ENCODE results near the gene SORT1. TPM values are rescaled to one million over a fixed set of nuclear protein-coding genes. Genes with fewer than 3 reads are reported as not detected.

SORT1 gene
- polyA plus RNA-seq, 3 donors: 21.3 to 41.1 (median 35.3) TPM

DNA sequence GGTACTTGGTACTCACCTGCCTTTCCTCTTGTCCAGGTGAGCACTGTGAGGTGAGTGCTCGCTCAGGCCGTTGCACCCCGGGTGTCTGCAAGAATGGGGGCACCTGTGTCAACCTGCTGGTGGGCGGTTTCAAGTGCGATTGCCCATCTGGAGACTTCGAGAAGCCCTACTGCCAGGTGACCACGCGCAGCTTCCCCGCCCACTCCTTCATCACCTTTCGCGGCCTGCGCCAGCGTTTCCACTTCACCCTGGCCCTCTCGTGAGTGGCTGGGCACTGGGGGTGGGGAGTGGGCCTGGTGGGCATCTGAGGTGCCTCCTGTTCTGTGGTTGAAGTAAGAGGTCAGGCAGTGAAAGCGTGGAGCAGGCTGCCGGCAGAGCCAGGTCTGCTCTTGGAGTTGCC is 136.7 kb downstream of the SORT1 start:
- WGBS (ENCODE audit: insufficient coverage): 97% methylated on average over 6 of the region's 16 CpGs
- Histone ChIP-seq H3K27ac (ENCODE audit: low read depth in 1 of 2, low read length in 2 of 2) (no peak overlapping the region), H3K79me2 (ENCODE audit: insufficient read depth, low read length) (no peaks in the 10 kb centered on the region), H3K36me3 (replicated peaks in 1 of 2; ENCODE audit: control insufficient read depth in 1 of 2, insufficient read depth in 2 of 2, low read length in 2 of 2) (no peaks in the 10 kb centered on the region), H3K4me3 (replicated peaks in 1 of 3; ENCODE audit: low read depth in 2 of 3, low read length in 3 of 3) (no peak overlapping the region), H3K9me3 (replicated peaks in 1 of 2; ENCODE audit: control insufficient read depth in 1 of 2, insufficient read depth in 1 of 2, low read length in 2 of 2) (no peaks in the 10 kb centered on the region), H3K4me1 (ENCODE audit: control insufficient read depth in 1 of 2, insufficient read depth in 2 of 2, low read length in 2 of 2) (peaks cover 5 to 7% of the 10 kb centered on the region in 2 donors), H3K4me2 (replicated peaks; ENCODE audit: extremely low read depth, low read length, poor library complexity, severe bottlenecking) (no peak overlapping the region), H2AFZ (ENCODE audit: insufficient read depth, low read depth, low read length, poor library complexity, severe bottlenecking) (no peak overlapping the region), H3K9ac (ENCODE audit: insufficient read depth, low read length, poor library complexity, severe bottlenecking) (no peak overlapping the region), H4K20me1 (ENCODE audit: insufficient read depth, low read length) (no peaks in the 10 kb centered on the region), H3K27me3 (ENCODE audit: control insufficient read depth in 2 of 2, insufficient read depth in 2 of 2, low read length in 2 of 2) (no peaks in the 10 kb centered on the region)
- H3K4me3 Mint-ChIP-seq: no peak overlapping the region
- intact Hi-C loops (cut with micrococcal nuclease): loop anchor here (5.0 kb wide), 1 partner anchor 136 kb away; the partner anchor contains the start of gene SORT1 (in 2 of the 2)
- no peak overlapping the region for H3K27ac Mint-ChIP-seq
- H3K27me3 Mint-ChIP-seq (ENCODE audit: low read depth in 3 of 3): peaks cover 2 to 12% (median 7%) of the 10 kb centered on the region in 3 donors
- peaks cover 0 to 2% (median 0%) of the 10 kb centered on the region in 7 donors for H3K9me3 Mint-ChIP-seq
- DNase-seq: no peak
- TF ChIP-seq, protein P1, sequence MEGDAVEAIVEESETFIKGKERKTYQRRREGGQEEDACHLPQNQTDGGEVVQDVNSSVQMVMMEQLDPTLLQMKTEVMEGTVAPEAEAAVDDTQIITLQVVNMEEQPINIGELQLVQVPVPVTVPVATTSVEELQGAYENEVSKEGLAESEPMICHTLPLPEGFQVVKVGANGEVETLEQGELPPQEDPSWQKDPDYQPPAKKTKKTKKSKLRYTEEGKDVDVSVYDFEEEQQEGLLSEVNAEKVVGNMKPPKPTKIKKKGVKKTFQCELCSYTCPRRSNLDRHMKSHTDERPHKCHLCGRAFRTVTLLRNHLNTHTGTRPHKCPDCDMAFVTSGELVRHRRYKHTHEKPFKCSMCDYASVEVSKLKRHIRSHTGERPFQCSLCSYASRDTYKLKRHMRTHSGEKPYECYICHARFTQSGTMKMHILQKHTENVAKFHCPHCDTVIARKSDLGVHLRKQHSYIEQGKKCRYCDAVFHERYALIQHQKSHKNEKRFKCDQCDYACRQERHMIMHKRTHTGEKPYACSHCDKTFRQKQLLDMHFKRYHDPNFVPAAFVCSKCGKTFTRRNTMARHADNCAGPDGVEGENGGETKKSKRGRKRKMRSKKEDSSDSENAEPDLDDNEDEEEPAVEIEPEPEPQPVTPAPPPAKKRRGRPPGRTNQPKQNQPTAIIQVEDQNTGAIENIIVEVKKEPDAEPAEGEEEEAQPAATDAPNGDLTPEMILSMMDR (IDR thresholded peaks at IDR 0.05): no peak
- H3K4me1 Mint-ChIP-seq: peaks cover 8% of the 10 kb centered on the region
- H3K36me3 Mint-ChIP-seq: no peaks in the 10 kb centered on the region

DNA sequence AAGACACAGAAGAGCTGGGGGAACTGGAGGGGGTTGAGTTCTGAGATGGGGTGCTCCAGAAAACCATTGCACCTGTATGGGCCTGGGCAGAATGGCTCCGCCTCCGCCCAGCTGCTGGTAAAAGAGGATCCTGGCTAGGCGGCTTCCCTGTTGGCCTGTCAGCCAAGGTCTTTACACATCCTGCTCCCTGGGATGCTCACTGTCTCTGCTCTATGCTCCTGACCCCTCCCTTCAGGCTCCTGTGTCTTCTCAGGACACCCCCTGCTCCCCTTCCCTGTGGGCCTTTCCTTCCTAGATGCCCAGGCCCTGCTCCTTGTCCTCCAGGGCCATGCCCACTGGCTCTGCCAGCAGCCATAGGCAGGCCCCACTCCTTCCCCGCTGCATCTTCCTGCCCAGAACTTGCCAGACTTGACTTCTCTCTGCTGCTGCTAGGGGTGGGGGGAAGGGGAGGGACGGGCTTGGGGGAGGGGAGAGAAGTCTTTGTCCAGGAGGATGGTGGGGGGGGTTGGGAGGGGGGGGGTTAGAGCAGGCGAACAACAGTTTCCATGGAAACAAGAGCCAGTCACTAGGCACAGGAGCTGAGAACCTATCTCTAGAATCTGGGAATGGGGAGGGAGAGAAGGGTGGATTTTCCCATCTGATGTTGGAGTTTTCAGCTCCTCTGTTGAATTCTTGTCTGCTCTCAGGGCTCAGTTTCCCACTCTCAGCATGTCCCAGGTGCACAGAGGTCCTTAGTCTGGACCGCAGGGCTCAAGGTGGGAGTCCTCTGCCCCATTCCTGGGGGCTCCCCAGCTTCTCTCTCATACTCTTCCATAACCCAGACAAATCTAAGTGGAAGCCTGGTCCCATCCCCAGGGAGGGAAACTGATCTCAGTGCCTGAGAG is 137.8 kb downstream of the SORT1 start:
- H4K20me1 ChIP-seq (ENCODE audit: insufficient read depth, low read length): no peaks in the 10 kb centered on the region
- TF ChIP-seq, protein P1 (IDR thresholded peaks at IDR 0.05): no peak
- H3K4me3 ChIP-seq (replicated peaks in 1 of 3; ENCODE audit: low read depth in 2 of 3, low read length in 3 of 3): no peak overlapping the region
- H3K36me3 Mint-ChIP-seq: no peaks in the 10 kb centered on the region
- H3K4me1 Mint-ChIP-seq: peaks cover 8% of the 10 kb centered on the region
- H3K27ac ChIP-seq (ENCODE audit: low read depth in 1 of 2, low read length in 2 of 2): no peak overlapping the region
- H3K4me2 ChIP-seq (replicated peaks; ENCODE audit: extremely low read depth, low read length, poor library complexity, severe bottlenecking): no peak overlapping the region
- H2AFZ ChIP-seq (ENCODE audit: insufficient read depth, low read depth, low read length, poor library complexity, severe bottlenecking): no peak overlapping the region
- H3K36me3 ChIP-seq (replicated peaks in 1 of 2; ENCODE audit: control insufficient read depth in 1 of 2, insufficient read depth in 2 of 2, low read length in 2 of 2): no peaks in the 10 kb centered on the region
- WGBS (ENCODE audit: insufficient coverage): 77% methylated on average over 4 of the region's 7 CpGs
- H3K9me3 Mint-ChIP-seq: peaks cover 0 to 2% (median 0%) of the 10 kb centered on the region in 7 donors
- H3K9ac ChIP-seq (ENCODE audit: insufficient read depth, low read length, poor library complexity, severe bottlenecking): no peak overlapping the region
- H3K79me2 ChIP-seq (ENCODE audit: insufficient read depth, low read length): no peaks in the 10 kb centered on the region
- intact Hi-C loops (cut with micrococcal nuclease): loop anchor here (5.0 kb wide), 1 partner anchor 137 kb away; the partner anchor contains the start of gene SORT1 (in 2 of the 2)
- no peaks in the 10 kb centered on the region for H3K9me3 ChIP-seq (replicated peaks in 1 of 2; ENCODE audit: control insufficient read depth in 1 of 2, insufficient read depth in 1 of 2, low read length in 2 of 2)
- DNase-seq: no peak
- no peak overlapping the region for H3K4me3 Mint-ChIP-seq
- H3K27ac Mint-ChIP-seq: no peak overlapping the region
- peaks cover 4 to 20% (median 7%) of the 10 kb centered on the region in 3 donors for H3K27me3 Mint-ChIP-seq (ENCODE audit: low read depth in 3 of 3)
- peaks cover 0 to 4% of the 10 kb centered on the region in 2 donors for H3K27me3 ChIP-seq (ENCODE audit: control insufficient read depth in 2 of 2, insufficient read depth in 2 of 2, low read length in 2 of 2)
- peaks cover 5 to 7% of the 10 kb centered on the region in 2 donors for H3K4me1 ChIP-seq (ENCODE audit: control insufficient read depth in 1 of 2, insufficient read depth in 2 of 2, low read length in 2 of 2)

Other genes with a start within 250 kb of the SORT1 start
- 100 to 1,000 TPM in 1 of 3 donors, 10 to 100 TPM in 2; 70.1 to 107 (median 99.1) TPM for gene SARS1, start 184.0 kb downstream of the SORT1 start, polyA plus RNA-seq
- gene CELSR2, start 148.4 kb downstream of the SORT1 start, polyA plus RNA-seq: under 1 TPM; 0.03 to 0.97 (median 0.04) TPM
- gene PSRC1, start 114.8 kb downstream of the SORT1 start, polyA plus RNA-seq: 10 to 100 TPM in 1 of 3 donors, 1 to 10 TPM in 2; 5.8 to 25.5 (median 7.1) TPM
- under 1 TPM in 1 of 3 donors, not detected in 2; 0.13 TPM for gene MYBPHL, start 90.9 kb downstream of the SORT1 start, polyA plus RNA-seq
- 100 to 1,000 TPM in 2 of 3 donors, 10 to 100 TPM in 1; 36.6 to 119 (median 118) TPM for gene PSMA5, start 28.5 kb upstream of the SORT1 start, polyA plus RNA-seq
- gene SYPL2, start 68.6 kb upstream of the SORT1 start, polyA plus RNA-seq: under 1 TPM in 2 of 3 donors, not detected in 1; 0.03 to 0.12 TPM
- 1 to 10 TPM; 1.1 to 3.6 (median 1.7) TPM for gene ATXN7L2, start 86.0 kb upstream of the SORT1 start, polyA plus RNA-seq
- gene CYB561D1, start 96.2 kb upstream of the SORT1 start, polyA plus RNA-seq: 10 to 100 TPM in 1 of 3 donors, 1 to 10 TPM in 2; 1.4 to 13.2 (median 4.2) TPM
- under 1 TPM; 0.05 to 0.26 (median 0.07) TPM for gene AMIGO1, start 111.8 kb upstream of the SORT1 start, polyA plus RNA-seq
- gene GPR61, start 142.0 kb upstream of the SORT1 start, polyA plus RNA-seq: under 1 TPM in 1 of 3 donors, not detected in 2; 0.28 TPM
- gene GNAI3, start 150.7 kb upstream of the SORT1 start, polyA plus RNA-seq: 10 to 100 TPM in 2 of 3 donors, 1 to 10 TPM in 1; 3.0 to 14.2 (median 10.4) TPM
- under 1 TPM in 1 of 3 donors, not detected in 2; 0.05 TPM for gene GNAT2, start 221.7 kb upstream of the SORT1 start, polyA plus RNA-seq
- 100 to 1,000 TPM in 2 of 3 donors, 10 to 100 TPM in 1; 75.0 to 961 (median 117) TPM for gene AMPD2, start 221.9 kb upstream of the SORT1 start, polyA plus RNA-seq